HEK293 (cell line): ENCODE measurements around the gene EME1.

Source experiments
- CTCF ChIA-PET: fragments of 350-600 bp; formaldehyde crosslinking; extraction: SDS; loops from one replicate; lab custom pipeline; 2021; ENCODE audit warnings: antibody characterized with exemption; lab: Yijun Ruan, JAX
- POLR2A ChIA-PET: fragments of 300-600 bp; formaldehyde crosslinking; extraction: SDS; loops from one replicate; lab custom pipeline; 2020; ENCODE audit warnings: antibody characterized with exemption, inconsistent platforms; lab: Yijun Ruan, JAX
- H3K27ac ChIP-seq: fragments of 200-500 bp; sonication (Bioruptor generic); 2 replicates; pipeline ENCODE4 v1.5.1; 2014; ENCODE audit warnings: low read depth, low read length, control low read depth, inconsistent platforms; ENCODE audit errors: extremely low read depth
- H3K36me3 ChIP-seq, 2 experiments: fragments of 200-500 bp in 1 of 2; sonication (Bioruptor generic) in 1 of 2; 1 replicate in 1 of 2; 2 replicates in 1 of 2; pipeline ENCODE4 v1.5.1; 2014 to 2017; ENCODE audit warnings: inconsistent platforms in 2 of 2, low read length in 2 of 2; ENCODE audit not compliant: control insufficient read depth in 2 of 2, insufficient read depth in 1 of 2
- H3K4me1 ChIP-seq: fragments of 200-500 bp; sonication (Bioruptor generic); 2 replicates; pipeline ENCODE4 v1.5.1; 2014; ENCODE audit warnings: mild to moderate bottlenecking, low read length, inconsistent platforms; ENCODE audit not compliant: control insufficient read depth, insufficient read depth
- H3K4me3 ChIP-seq: 2 replicates; pipeline ENCODE4 v1.5.1; 2011; ENCODE audit warnings: low read depth, mild to moderate bottlenecking, control low read depth, low read length, moderate library complexity
- H3K9me3 ChIP-seq: fragments of 200-500 bp; sonication (Bioruptor generic); 2 replicates; pipeline ENCODE4 v1.5.1; 2014; ENCODE audit warnings: low read depth, low read length, inconsistent platforms; ENCODE audit not compliant: control insufficient read depth, insufficient read depth
- KLF7 ChIP-seq: fragments of 450-650 bp; formaldehyde crosslinking; IDR thresholded peaks from 2 replicates; pipeline ENCODE4 v1.5.1; 2016; ENCODE audit warnings: missing biosample characterization, missing genetic modification characterization, borderline replicate concordance
- KLF9 ChIP-seq: fragments of 450-650 bp; formaldehyde crosslinking; IDR thresholded peaks from 2 replicates; pipeline ENCODE4 v1.5.1; 2016; ENCODE audit warnings: missing biosample characterization, missing genetic modification characterization, low read depth
- SP3 ChIP-seq: fragments of 450-650 bp; formaldehyde crosslinking; IDR thresholded peaks from 2 replicates; pipeline ENCODE4 v1.5.1; 2016; ENCODE audit warnings: missing biosample characterization, missing genetic modification characterization
- ZBTB48 ChIP-seq: fragments of 450-650 bp; formaldehyde crosslinking; IDR thresholded peaks from 2 replicates; pipeline ENCODE4 v1.5.1; 2016; ENCODE audit warnings: missing biosample characterization, missing genetic modification characterization
- ZNF121 ChIP-seq: fragments of 450-650 bp; formaldehyde crosslinking; IDR thresholded peaks from 2 replicates; pipeline ENCODE4 v1.5.1; 2016; ENCODE audit warnings: missing biosample characterization, missing genetic modification characterization
- ZNF138 ChIP-seq: fragments of 450-650 bp; formaldehyde crosslinking; IDR thresholded peaks from 2 replicates; pipeline ENCODE4 v1.5.1; 2016; ENCODE audit warnings: missing biosample characterization, missing genetic modification characterization, borderline replicate concordance
- ZNF169 ChIP-seq: fragments of 450-650 bp; formaldehyde crosslinking; IDR thresholded peaks from 2 replicates; pipeline ENCODE4 v1.5.1; 2016; ENCODE audit warnings: missing biosample characterization, missing genetic modification characterization
- ZNF335 ChIP-seq: fragments of 450-650 bp; formaldehyde crosslinking; conservative IDR thresholded peaks from 2 replicates; pipeline ENCODE4 v1.5.1; 2016; ENCODE audit warnings: missing biosample characterization, missing genetic modification characterization
- ZNF341 ChIP-seq: fragments of 450-650 bp; formaldehyde crosslinking; IDR thresholded peaks from 2 replicates; pipeline ENCODE4; 2016; ENCODE audit warnings: low read depth, missing biosample characterization, missing genetic modification characterization
- ZNF37A ChIP-seq: fragments of 450-650 bp; IDR thresholded peaks from 2 replicates; pipeline ENCODE4 v1.5.1; 2018; ENCODE audit warnings: missing biosample characterization, missing genetic modification characterization
- ZNF423 ChIP-seq: fragments of 450-650 bp; formaldehyde crosslinking; IDR thresholded peaks from 2 replicates; pipeline ENCODE4 v1.5.1; 2016; ENCODE audit warnings: missing biosample characterization, missing genetic modification characterization
- ZNF610 ChIP-seq: fragments of 450-650 bp; formaldehyde crosslinking; IDR thresholded peaks from 2 replicates; pipeline ENCODE4 v1.5.1; 2016; ENCODE audit warnings: missing biosample characterization, missing genetic modification characterization, borderline replicate concordance
- ZNF626 ChIP-seq: fragments of 450-650 bp; sonication (Bioruptor Pico); formaldehyde crosslinking; IDR thresholded peaks from 2 replicates; pipeline ENCODE4 v1.5.1; 2018; ENCODE audit warnings: missing biosample characterization, missing genetic modification characterization, inconsistent platforms
- TF ChIP-seq, protein P1 (sequence below): fragments of 450-650 bp; formaldehyde crosslinking; conservative IDR thresholded peaks from 2 replicates; pipeline ENCODE4 v1.5.1; 2016; ENCODE audit warnings: low read depth, missing biosample characterization, missing genetic modification characterization
- TF ChIP-seq, protein P2 (sequence below): fragments of 450-650 bp; IDR thresholded peaks from 2 replicates; pipeline ENCODE4 v1.5.1; 2018; ENCODE audit warnings: missing biosample characterization, missing genetic modification characterization
- TF ChIP-seq, protein P3 (sequence below): fragments of 450-650 bp; formaldehyde crosslinking; IDR thresholded peaks from 2 replicates; pipeline ENCODE4 v1.5.1; 2017; ENCODE audit warnings: missing biosample characterization, missing genetic modification characterization
- TF ChIP-seq, protein P4 (sequence below): fragments of 450-650 bp; formaldehyde crosslinking; IDR thresholded peaks from 2 replicates; pipeline ENCODE4 v1.5.1; 2016; ENCODE audit warnings: missing biosample characterization, missing genetic modification characterization
- TF ChIP-seq, protein P5 (sequence below): fragments of 450-650 bp; formaldehyde crosslinking; IDR thresholded peaks from 2 replicates; pipeline ENCODE4 v1.5.1; 2016; ENCODE audit warnings: missing biosample characterization, missing genetic modification characterization, low read depth

EME1 gene

DNA sequence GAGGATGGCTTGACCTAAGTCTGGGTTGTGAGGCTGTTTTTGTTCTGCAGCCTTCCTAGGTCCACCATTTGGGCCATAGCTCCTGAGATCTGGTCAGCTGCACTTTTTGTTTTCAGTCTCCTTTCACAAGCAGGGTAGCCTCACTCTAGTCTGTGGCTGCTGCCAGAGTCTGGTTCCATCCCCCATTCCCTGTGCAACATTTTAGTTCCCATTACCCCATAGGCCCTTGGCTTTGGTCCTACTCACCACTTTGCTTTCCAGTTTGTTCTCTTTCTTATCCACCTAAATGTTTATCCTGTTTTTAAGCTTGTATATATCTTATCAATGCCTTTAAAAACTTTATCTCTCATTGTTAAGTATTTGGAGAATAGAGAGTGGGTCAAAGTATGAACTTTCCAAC, 33.6 kb upstream of the EME1 start:
- ChIA-PET CTCF (interaction anchor here (0.6 to 2.5 kb wide), 4 partner anchors 23 to 104 kb away, joined by 3 to 10 read pairs (median 6); partner anchors contain the start of gene LRRC59), POLR2A (no interaction called here)
- no peaks in the 10 kb centered on the region for H3K9me3 ChIP-seq
- TF ChIP-seq ZNF610 (tag by site-specific recombination) (no peak), ZNF626 (tag by site-specific recombination) (no peak), ZNF169 (tag by site-specific recombination) (no peak), ZNF335 (tag by site-specific recombination) (no peak), ZNF121 (no peak), SP3 (tag by site-specific recombination) (no peak), KLF9 (no peak)
- TF ChIP-seq, protein P1, sequence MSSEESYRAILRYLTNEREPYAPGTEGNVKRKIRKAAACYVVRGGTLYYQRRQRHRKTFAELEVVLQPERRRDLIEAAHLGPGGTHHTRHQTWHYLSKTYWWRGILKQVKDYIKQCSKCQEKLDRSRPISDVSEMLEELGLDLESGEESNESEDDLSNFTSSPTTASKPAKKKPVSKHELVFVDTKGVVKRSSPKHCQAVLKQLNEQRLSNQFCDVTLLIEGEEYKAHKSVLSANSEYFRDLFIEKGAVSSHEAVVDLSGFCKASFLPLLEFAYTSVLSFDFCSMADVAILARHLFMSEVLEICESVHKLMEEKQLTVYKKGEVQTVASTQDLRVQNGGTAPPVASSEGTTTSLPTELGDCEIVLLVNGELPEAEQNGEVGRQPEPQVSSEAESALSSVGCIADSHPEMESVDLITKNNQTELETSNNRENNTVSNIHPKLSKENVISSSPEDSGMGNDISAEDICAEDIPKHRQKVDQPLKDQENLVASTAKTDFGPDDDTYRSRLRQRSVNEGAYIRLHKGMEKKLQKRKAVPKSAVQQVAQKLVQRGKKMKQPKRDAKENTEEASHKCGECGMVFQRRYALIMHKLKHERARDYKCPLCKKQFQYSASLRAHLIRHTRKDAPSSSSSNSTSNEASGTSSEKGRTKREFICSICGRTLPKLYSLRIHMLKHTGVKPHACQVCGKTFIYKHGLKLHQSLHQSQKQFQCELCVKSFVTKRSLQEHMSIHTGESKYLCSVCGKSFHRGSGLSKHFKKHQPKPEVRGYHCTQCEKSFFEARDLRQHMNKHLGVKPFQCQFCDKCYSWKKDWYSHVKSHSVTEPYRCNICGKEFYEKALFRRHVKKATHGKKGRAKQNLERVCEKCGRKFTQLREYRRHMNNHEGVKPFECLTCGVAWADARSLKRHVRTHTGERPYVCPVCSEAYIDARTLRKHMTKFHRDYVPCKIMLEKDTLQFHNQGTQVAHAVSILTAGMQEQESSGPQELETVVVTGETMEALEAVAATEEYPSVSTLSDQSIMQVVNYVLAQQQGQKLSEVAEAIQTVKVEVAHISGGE (tag by site-specific recombination), result no peak
- TF ChIP-seq, protein P2, sequence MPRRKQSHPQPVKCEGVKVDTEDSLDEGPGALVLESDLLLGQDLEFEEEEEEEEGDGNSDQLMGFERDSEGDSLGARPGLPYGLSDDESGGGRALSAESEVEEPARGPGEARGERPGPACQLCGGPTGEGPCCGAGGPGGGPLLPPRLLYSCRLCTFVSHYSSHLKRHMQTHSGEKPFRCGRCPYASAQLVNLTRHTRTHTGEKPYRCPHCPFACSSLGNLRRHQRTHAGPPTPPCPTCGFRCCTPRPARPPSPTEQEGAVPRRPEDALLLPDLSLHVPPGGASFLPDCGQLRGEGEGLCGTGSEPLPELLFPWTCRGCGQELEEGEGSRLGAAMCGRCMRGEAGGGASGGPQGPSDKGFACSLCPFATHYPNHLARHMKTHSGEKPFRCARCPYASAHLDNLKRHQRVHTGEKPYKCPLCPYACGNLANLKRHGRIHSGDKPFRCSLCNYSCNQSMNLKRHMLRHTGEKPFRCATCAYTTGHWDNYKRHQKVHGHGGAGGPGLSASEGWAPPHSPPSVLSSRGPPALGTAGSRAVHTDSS (tag by site-specific recombination), result no peak
- H3K27ac ChIP-seq, result no peak overlapping the region
- H3K4me3 ChIP-seq, result no peak overlapping the region
- H3K36me3 ChIP-seq, result no peaks in the 10 kb centered on the region
- H3K4me1 ChIP-seq, result no peaks in the 10 kb centered on the region

DNA sequence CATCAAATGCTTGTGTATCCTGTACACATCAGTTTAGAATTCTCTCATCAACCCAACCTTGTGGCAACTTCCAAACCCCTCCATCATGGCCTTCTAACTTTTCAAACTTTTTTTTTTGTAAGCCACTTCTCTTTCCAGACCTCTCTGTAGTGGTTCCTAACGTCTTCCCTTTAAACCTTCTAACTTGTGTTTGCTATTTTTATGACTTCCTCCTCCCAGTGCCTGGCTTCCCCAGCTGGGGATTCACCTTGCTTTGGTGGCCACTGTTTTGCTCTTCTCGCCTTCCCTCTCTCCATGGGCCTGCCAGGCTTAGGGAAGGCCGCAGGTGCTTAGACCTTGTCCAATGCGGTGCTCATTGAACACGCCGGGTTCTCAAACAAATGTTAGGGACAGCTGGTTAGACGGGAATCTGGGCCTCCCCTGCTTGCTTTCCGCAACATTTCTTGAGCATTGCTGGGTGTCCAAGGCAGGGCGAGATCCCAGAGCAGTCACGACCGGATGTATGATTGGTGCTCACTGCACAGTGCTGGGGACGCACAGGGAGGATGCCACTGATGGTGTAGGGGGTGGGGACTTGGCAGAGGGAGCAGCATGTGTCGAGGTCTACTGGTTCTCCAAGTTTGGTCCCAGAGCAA, 28.2 kb upstream of the EME1 start:
- Histone ChIP-seq H3K36me3 (peaks cover 0 to 6% of the 10 kb centered on the region in 2 experiments; a peak in 1 of 3 replicates), H3K4me1 (peaks cover 11% of the 10 kb centered on the region), H3K4me3 (no peak overlapping the region), H3K9me3 (no peaks in the 10 kb centered on the region), H3K27ac (no peak overlapping the region)
- POLR2A ChIA-PET, result interaction anchor here (0.5 to 1.7 kb wide), 3 partner anchors 11 to 145 kb away, joined by 3 to 9 read pairs (median 6); no protein-coding TSS in a partner anchor
- TF ChIP-seq ZBTB48 (tag by site-specific recombination), result no peak
- no peak for TF ChIP-seq KLF7 (tag by site-specific recombination)
- no peak for TF ChIP-seq ZNF37A (tag by site-specific recombination)
- TF ChIP-seq, protein P3, sequence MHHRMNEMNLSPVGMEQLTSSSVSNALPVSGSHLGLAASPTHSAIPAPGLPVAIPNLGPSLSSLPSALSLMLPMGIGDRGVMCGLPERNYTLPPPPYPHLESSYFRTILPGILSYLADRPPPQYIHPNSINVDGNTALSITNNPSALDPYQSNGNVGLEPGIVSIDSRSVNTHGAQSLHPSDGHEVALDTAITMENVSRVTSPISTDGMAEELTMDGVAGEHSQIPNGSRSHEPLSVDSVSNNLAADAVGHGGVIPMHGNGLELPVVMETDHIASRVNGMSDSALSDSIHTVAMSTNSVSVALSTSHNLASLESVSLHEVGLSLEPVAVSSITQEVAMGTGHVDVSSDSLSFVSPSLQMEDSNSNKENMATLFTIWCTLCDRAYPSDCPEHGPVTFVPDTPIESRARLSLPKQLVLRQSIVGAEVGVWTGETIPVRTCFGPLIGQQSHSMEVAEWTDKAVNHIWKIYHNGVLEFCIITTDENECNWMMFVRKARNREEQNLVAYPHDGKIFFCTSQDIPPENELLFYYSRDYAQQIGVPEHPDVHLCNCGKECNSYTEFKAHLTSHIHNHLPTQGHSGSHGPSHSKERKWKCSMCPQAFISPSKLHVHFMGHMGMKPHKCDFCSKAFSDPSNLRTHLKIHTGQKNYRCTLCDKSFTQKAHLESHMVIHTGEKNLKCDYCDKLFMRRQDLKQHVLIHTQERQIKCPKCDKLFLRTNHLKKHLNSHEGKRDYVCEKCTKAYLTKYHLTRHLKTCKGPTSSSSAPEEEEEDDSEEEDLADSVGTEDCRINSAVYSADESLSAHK (tag by site-specific recombination), result no peak
- TF ChIP-seq, protein P4, sequence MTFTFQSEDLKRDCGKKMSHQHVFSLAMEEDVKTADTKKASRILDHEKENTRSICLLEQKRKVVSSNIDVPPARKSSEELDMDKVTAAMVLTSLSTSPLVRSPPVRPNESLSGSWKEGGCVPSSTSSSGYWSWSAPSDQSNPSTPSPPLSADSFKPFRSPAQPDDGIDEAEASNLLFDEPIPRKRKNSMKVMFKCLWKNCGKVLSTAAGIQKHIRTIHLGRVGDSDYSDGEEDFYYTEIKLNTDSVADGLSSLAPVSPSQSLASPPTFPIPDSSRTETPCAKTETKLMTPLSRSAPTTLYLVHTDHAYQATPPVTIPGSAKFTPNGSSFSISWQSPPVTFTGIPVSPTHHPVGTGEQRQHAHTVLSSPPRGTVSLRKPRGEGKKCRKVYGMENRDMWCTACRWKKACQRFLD (tag by site-specific recombination), result no peak
- TF ChIP-seq ZNF423 (tag by site-specific recombination), result no peak
- no peak for TF ChIP-seq ZNF341
- TF ChIP-seq, protein P5, sequence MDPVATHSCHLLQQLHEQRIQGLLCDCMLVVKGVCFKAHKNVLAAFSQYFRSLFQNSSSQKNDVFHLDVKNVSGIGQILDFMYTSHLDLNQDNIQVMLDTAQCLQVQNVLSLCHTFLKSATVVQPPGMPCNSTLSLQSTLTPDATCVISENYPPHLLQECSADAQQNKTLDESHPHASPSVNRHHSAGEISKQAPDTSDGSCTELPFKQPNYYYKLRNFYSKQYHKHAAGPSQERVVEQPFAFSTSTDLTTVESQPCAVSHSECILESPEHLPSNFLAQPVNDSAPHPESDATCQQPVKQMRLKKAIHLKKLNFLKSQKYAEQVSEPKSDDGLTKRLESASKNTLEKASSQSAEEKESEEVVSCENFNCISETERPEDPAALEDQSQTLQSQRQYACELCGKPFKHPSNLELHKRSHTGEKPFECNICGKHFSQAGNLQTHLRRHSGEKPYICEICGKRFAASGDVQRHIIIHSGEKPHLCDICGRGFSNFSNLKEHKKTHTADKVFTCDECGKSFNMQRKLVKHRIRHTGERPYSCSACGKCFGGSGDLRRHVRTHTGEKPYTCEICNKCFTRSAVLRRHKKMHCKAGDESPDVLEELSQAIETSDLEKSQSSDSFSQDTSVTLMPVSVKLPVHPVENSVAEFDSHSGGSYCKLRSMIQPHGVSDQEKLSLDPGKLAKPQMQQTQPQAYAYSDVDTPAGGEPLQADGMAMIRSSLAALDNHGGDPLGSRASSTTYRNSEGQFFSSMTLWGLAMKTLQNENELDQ (tag by site-specific recombination), result no peak
- TF ChIP-seq ZNF138 (tag by site-specific recombination), result no peak
- CTCF ChIA-PET, result interaction anchor here (1.0 kb wide), 2 partner anchors 145 to 148 kb away, joined by 3 to 4 read pairs; no protein-coding TSS in a partner anchor
